GM21786 (cell line): ENCODE data around the gene ADRA2A.

Source experiments
- ATAC-seq: cut with Tn5 transposase; IDR thresholded peaks from one replicate; pipeline ENCODE4 v1.9.1; 2021; ENCODE audit not compliant: unreplicated experiment

Gene ADRA2A

DNA sequence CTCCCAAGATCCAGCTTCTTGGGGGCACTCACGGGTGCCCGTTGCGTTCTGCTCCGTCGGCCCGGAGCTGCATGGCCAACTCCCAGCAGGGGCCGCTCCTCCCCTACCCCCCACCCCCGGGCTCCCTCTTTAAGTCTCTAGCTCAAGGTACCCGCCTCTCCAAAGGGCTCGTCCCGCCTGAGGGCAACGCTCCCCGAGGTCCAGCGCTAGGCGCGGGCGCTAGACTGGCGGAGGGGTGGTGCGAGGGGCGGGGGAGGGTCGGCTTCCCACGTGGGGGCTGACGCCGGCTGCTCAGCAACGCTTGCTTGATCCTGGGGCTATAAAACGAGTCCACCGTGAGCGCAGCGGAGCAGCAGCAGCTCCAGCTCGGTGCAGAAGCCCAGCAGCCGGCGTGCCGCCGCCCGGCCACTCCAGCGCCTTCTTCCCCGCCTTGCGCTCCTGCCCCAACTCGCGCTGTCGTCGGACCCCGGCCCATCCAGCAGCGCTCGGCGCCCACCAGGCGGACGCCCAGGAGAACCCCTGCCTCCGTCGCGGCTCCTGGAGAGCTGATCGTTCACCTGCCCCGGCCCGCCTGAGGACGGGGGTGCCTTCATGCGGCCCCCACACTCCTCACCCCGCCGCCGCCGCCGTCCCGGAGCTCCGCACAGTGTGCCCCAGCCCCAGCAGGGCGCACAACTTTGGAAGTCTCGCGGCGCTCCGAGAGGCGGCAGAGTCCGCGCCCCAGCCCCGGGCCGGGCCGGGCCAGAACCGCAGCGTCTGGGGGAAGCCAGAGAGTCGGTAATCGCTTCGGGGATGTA lies at the start of gene ADRA2A:
Gene ADRA2A, plus strand, starts transcription at position 348 of the 797 bp plus-strand sequence. CDS start 968 bp downstream, outside the sequence.
- peak; percentile 27 for ATAC-seq

GRCh38 chr10:111030042-111030750 lies 46.6 kb upstream of the ADRA2A start:
- ATAC-seq, result peak; percentile 60

- ATAC-seq, result no peak
Measured at GRCh38 chr10:111034598-111035310, 42.1 kb upstream of the ADRA2A start.

DNA sequence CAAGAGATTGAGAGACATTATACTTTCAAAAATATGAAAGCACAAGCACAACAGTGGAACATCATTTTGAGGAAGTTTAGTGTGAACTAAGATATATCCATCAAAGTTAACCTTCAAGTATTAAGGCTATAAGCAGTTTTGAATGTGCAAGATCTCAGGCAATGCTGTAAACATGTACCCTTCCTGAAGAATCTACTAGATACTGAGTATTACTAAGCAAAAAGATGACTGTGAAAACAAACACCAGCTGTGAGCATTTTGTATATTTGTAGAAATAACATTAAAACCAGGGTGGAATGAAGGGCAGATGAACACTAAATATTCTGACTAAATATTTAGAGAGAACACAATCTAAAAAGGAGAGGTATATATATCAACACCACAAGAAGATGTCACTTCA lies 41.3 kb upstream of the ADRA2A start:
- ATAC-seq, result no peak

- no peak for ATAC-seq
Measured at GRCh38 chr10:111037858-111038257, 39.0 kb upstream of the ADRA2A start.

DNA sequence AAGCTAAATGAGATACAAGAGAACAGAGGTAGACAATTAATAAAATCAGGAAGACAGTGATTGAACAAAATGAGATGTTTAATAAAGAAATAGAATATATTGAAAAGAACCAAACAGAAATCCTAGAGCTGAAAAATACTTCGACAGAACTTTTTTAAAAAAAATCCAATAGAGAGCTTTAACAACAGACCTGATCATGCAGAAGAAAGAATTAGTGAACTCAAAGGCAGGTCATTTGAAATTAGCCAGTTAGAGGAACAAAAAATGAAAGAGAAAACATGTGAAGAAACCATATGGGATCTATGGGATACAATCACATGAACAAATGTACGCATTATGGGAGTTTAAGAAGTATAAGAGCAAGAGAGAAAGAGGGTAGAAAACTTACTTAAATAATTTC lies 37.3 kb upstream of the ADRA2A start:
- no peak for ATAC-seq

DNA sequence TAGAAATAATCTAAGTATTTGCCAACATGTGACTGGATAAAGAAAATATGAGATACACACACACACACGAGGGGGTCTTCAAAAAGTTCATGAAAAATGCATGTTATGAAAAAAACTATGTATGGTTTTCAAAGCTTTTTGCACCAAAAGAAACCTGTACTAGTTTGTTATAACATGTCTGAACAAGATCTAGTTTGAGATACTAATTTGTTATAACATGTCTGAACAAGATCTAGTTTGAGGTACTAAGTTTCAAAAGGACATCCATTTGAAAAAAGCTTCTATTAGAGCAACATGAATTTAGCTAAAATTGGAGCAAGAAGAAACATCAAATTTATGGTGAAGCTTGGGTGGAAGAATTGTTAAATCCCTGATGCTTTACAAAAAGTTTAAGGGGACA lies 19.8 kb upstream of the ADRA2A start:
- ATAC-seq, result no peak

- no peak for ATAC-seq
Measured at GRCh38 chr10:111063471-111063870, 13.4 kb upstream of the ADRA2A start.

DNA sequence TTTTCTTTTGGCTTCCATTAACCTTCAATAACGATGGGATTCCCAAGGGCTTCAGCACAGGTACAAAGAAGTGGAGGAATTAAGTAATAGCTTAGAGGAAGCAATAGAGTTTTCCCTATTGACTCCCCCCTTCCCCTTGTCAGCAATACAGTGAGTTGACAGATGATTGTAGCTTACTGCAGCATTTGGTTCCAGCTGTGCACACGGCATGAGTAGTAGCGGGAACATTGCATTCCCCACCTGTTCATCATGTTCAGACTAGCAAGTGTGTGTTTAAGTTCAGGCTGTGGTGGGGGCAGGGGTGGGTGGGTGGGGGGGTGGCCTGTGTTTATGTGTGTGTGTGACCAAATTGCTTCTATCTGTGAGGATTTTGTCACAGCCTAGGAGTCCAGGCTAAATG lies 4.6 kb upstream of the ADRA2A start:
- no peak for ATAC-seq

DNA sequence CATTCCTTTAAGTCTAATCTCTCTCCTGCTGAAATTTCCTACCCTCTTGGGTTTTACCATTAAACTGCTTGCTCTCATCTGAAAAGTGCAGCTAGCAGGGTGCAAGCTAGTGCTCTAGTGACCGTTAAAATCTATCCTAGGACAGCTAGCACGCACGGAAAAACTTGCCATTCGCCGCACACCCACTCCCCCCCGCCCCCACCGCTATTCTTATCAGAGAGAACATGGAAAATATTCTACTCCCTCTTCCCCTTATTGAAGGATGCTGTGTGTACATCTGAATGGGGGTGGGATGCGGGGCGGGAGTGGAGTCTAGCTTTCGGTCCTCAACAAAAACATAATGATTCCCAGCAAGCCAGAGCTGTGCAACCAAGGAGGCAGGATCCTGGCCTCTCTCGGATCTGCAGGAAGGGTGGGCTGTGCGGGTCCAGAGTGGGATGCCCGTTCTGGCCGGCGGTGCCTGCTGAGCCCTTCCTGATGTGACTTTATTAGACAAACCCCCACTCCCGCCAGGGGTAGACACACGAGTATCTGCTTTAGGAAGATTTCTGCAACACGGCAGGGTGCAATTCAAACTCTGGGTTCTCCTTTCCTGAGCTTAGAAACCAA lies 1.1 kb upstream of the ADRA2A start:
- no peak for ATAC-seq

- ATAC-seq, result peak; percentile 63
Measured at GRCh38 chr10:111076191-111076681, 593 bp upstream of the ADRA2A start.

DNA sequence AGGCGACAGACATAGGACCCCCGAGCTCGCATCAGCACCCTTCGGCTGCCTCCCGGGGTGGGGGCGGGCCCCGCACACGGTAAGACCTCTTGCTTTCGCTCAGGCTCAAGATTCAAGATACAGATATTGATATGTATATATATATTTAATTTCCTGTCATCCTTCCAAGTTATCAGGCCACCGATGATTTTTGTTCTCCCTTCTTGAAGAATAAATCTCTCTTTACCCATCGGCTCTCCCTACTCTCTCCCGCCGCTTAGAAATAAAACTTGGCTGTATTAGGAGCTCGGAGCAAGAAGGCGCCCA lies 603 bp downstream of the ADRA2A start:
- ATAC-seq, result no peak

GRCh38 chr10:111077785-111078504 lies 1.1 kb downstream of the ADRA2A start:
- no peak for ATAC-seq

DNA sequence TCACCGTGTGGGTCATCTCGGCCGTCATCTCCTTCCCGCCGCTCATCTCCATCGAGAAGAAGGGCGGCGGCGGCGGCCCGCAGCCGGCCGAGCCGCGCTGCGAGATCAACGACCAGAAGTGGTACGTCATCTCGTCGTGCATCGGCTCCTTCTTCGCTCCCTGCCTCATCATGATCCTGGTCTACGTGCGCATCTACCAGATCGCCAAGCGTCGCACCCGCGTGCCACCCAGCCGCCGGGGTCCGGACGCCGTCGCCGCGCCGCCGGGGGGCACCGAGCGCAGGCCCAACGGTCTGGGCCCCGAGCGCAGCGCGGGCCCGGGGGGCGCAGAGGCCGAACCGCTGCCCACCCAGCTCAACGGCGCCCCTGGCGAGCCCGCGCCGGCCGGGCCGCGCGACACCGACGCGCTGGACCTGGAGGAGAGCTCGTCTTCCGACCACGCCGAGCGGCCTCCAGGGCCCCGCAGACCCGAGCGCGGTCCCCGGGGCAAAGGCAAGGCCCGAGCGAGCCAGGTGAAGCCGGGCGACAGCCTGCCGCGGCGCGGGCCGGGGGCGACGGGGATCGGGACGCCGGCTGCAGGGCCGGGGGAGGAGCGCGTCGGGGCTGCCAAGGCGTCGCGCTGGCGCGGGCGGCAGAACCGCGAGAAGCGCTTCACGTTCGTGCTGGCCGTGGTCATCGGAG lies 1.8 kb downstream of the ADRA2A start:
- ATAC-seq, result no peak

DNA sequence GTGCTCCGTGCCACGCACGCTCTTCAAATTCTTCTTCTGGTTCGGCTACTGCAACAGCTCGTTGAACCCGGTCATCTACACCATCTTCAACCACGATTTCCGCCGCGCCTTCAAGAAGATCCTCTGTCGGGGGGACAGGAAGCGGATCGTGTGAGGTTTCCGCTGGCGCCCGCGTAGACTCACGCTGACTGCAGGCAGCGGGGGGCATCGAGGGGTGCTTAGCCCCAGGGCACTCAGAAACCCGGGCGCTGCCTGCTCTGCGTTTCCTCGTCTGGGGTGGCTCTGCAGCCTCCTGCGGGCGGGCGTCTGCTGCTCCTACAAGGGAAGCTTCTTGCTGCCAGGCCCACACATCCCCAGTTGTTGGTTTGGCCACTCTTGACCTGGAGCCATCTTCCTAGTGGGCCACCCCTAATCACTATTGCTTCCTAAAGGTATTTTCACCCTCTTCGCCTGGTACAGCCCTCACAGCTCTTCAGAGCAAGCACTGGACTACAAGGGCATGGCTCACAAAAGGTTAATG lies 2.5 kb downstream of the ADRA2A start:
- no peak for ATAC-seq

DNA sequence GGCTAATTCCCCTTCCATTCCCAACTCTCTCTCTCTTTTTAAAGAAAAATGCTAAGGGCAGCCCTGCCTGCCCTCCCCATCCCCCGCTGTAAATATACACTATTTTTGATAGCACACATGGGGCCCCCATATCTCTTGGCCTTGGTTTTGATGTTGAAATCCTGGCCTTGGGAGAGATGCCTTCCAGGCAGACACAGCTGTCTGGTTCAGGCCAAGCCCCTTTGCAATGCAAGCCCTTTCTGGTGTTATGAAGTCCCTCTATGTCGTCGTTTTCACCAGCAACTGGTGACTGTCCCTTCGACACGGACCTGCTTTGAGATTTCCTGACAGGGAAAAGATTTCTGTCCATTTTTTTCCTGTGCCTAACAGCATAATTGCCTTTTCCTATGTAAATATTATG lies 3.0 kb downstream of the ADRA2A start:
- no peak for ATAC-seq

GRCh38 chr10:111080224-111080623 lies 3.4 kb downstream of the ADRA2A start:
- ATAC-seq, result no peak

DNA sequence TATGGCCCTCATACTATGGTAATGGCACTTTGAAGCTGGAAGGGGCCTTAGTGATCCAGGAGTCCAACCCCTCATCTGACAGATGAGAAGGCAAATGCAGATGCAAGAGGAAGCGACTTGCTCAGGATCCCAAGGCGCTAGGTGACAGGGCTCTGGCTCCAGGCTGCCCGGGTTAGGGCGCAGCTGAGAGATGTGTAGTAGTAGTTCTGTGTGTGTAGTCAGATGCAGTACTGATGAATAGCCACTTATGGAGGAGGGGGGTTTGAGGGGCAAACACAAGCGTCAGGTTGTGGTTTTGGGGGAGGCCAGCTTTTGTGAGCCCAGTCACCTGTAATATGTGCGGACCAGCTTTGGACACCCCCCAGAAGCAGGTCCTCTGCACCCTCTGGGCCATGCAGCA lies 4.8 kb downstream of the ADRA2A start:
- no peak for ATAC-seq

- no peak for ATAC-seq
Measured at GRCh38 chr10:111082102-111082975, 5.5 kb downstream of the ADRA2A start.
